ENCODE measurements around the gene ADPRHL1. TPM values are rescaled to one million over a fixed set of nuclear protein-coding genes. Genes with fewer than 3 reads are reported as not detected.

Gene ADPRHL1
- total and polyA plus RNA-seq, 2 donors (not counting 3 experiments of a cell fraction or from before 2014, with no cell fraction given) = 0.52 to 0.97 TPM

DNA sequence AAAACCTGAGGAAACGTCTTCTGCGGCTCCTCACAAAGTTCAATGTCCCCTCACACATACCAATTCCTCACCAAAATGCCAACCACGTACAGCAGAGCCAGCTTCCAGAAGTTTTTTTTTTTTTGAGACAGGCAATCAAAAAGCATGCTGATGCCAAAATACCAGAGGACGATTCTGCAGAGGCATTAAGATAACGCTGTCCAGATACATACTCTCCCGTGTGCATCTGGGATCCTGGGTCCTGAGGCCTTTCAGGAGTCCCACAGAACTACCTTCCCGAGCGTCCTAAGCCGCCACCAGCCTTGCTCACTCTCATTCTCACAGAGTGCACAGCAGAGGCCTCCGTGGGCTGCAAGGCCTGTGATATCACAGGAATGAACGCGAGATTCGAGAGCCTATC is 32.3 kb upstream of the ADPRHL1 start:
- POLR2A ChIA-PET = no interaction called here
- H3K4me3 ChIP-seq (replicated peaks in 1 of 3; ENCODE audit: insufficient read depth in 1 of 3, low read depth in 1 of 3, low read length in 3 of 3) = no peak overlapping the region
- H3K36me3 ChIP-seq (ENCODE audit: control insufficient read depth in 2 of 2, extremely low read depth in 1 of 2, insufficient read depth in 2 of 2, low read length in 2 of 2) = peaks cover 0 to 7% of the 10 kb centered on the region in 2 experiments
- no peak for FAIRE-seq
- H2AFZ ChIP-seq (ENCODE audit: low read depth, low read length) = no peak overlapping the region
- DNase-seq (ENCODE audit: low read depth, low spot score) = no peak
- no peaks in the 10 kb centered on the region for H3K9me3 ChIP-seq (replicated peaks; ENCODE audit: control insufficient read depth, insufficient read depth, low read length)
- intact Hi-C loops (cut with micrococcal nuclease) (no loop called here), dilution Hi-C loops (cut with MboI; ENCODE audit: extremely low pct_ligation_motif_present, low sequenced_read_pairs) (no loop called here)
- no peaks in the 10 kb centered on the region for H4K20me1 ChIP-seq (replicated peaks; ENCODE audit: control insufficient read depth, extremely low read depth, insufficient read depth, low read length)
- CTCF ChIA-PET = interaction anchor here (1.2 kb wide), 1 partner anchor 20 kb away, joined by 3 read pairs; no protein-coding TSS in a partner anchor
- no peak for TF ChIP-seq JUN (IDR thresholded peaks at IDR 0.05; ENCODE audit: borderline replicate concordance, insufficient read depth, insufficient read length, low read depth)
- no peak for TF ChIP-seq GATA2 (IDR thresholded peaks at IDR 0.05; ENCODE audit: insufficient read depth, insufficient read length, low read depth, low read length)
- no peak for TF ChIP-seq MYC (IDR thresholded peaks at IDR 0.05; ENCODE audit: low read depth, low read length)
- no peak for TF ChIP-seq FOS (IDR thresholded peaks at IDR 0.05; ENCODE audit: borderline replicate concordance, insufficient read depth, low read length)
- TF ChIP-seq EZH2 (IDR thresholded peaks at IDR 0.05; ENCODE audit: borderline replicate concordance, low read depth, low read length, severe bottlenecking) = no peak
- TF ChIP-seq, protein P1, sequence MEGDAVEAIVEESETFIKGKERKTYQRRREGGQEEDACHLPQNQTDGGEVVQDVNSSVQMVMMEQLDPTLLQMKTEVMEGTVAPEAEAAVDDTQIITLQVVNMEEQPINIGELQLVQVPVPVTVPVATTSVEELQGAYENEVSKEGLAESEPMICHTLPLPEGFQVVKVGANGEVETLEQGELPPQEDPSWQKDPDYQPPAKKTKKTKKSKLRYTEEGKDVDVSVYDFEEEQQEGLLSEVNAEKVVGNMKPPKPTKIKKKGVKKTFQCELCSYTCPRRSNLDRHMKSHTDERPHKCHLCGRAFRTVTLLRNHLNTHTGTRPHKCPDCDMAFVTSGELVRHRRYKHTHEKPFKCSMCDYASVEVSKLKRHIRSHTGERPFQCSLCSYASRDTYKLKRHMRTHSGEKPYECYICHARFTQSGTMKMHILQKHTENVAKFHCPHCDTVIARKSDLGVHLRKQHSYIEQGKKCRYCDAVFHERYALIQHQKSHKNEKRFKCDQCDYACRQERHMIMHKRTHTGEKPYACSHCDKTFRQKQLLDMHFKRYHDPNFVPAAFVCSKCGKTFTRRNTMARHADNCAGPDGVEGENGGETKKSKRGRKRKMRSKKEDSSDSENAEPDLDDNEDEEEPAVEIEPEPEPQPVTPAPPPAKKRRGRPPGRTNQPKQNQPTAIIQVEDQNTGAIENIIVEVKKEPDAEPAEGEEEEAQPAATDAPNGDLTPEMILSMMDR (IDR thresholded peaks at IDR 0.05; ENCODE audit: extremely low read depth in 1 of 2, insufficient read depth in 1 of 2, low read depth in 1 of 2, low read length in 2 of 2) = no peak
- no peak for TF ChIP-seq POLR2A (IDR thresholded peaks at IDR 0.05; ENCODE audit: low read depth, low read length)
- TF ChIP-seq POLR2AphosphoS5 (IDR thresholded peaks at IDR 0.05; ENCODE audit: insufficient read depth, low read depth, low read length) = no peak
- H3K27me3 ChIP-seq (ENCODE audit: control insufficient read depth in 2 of 2, insufficient read depth in 2 of 2, low read length in 2 of 2) = no peaks in the 10 kb centered on the region
- H3K4me1 ChIP-seq (ENCODE audit: control insufficient read depth, extremely low read depth, insufficient read depth, low read length) = peaks cover 11% of the 10 kb centered on the region
- no peak overlapping the region for H3K27ac ChIP-seq (ENCODE audit: insufficient read depth, low read depth, low read length)
- BruUV-seq (replicated peaks) = no TSS peak
- H3K9ac ChIP-seq (replicated peaks; ENCODE audit: extremely low read depth, insufficient read depth, low read length) = no peak overlapping the region
- H3K9me1 ChIP-seq (replicated peaks; ENCODE audit: control insufficient read depth, extremely low read depth, insufficient read depth, low read length) = no peaks in the 10 kb centered on the region
- H3K4me2 ChIP-seq (ENCODE audit: insufficient read depth, low read length) = no peak overlapping the region
- peaks cover 60% of the 10 kb centered on the region for H3K79me2 ChIP-seq (ENCODE audit: control insufficient read depth, insufficient read depth, low read length)

All from endothelial cell of umbilical vein (primary cell).